ENCODE results near the gene MTG2. TPM values are rescaled to one million over a fixed set of nuclear protein-coding genes. Genes with fewer than 3 reads are reported as not detected.
A peak's percentile ranks its signal among the peaks of the same experiment; 100 is the strongest.

The MTG2 gene
- total RNA-seq, 1 donor from 2014 or later, result 29.3 TPM

DNA sequence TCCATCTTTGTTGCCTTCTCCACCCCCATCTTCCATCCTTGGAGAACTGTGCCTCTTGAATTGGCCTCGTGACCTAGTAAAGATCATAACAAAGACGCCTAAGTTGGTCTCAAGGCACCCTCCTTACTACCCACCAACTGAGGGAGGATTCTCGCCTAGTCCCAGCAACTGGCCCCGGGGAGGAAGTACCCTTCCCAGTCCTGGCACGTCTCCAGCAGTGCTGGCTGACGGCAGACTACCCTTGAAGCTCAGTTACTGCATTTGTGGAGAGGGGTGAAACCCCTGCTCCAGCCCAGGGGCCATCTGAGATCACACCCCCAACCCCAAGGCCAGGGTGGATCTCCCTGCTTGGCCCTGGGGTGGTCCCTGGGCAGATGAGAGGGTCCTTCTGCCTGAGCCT lies 53.4 kb downstream of the MTG2 start:
- no peak overlapping the region for H3K4me3 Mint-ChIP-seq (ENCODE audit: unreplicated experiment)
- DNase-seq (ENCODE audit: extremely low spot score, unreplicated experiment), result no peak
- peaks cover 20% of the 10 kb centered on the region for H3K4me1 Mint-ChIP-seq (ENCODE audit: unreplicated experiment)
- H3K27me3 Mint-ChIP-seq (ENCODE audit: unreplicated experiment), result no peaks in the 10 kb centered on the region
- H3K27ac Mint-ChIP-seq (ENCODE audit: unreplicated experiment), result no peak overlapping the region
- TF ChIP-seq CTCF (IDR thresholded peaks at IDR 0.05), result no peak
- no peaks in the 10 kb centered on the region for H3K36me3 Mint-ChIP-seq (ENCODE audit: unreplicated experiment)
- H3K9me3 Mint-ChIP-seq (ENCODE audit: unreplicated experiment), result no peaks in the 10 kb centered on the region

GRCh38 chr20:62236766-62237513 lies 54.1 kb downstream of the MTG2 start:
- Mint-ChIP-seq H3K9me3 (ENCODE audit: unreplicated experiment) (no peaks in the 10 kb centered on the region), H3K4me3 (ENCODE audit: unreplicated experiment) (no peak overlapping the region), H3K27me3 (ENCODE audit: unreplicated experiment) (no peaks in the 10 kb centered on the region), H3K4me1 (ENCODE audit: unreplicated experiment) (peaks cover 26% of the 10 kb centered on the region), H3K36me3 (ENCODE audit: unreplicated experiment) (peaks cover 5% of the 10 kb centered on the region), H3K27ac (ENCODE audit: unreplicated experiment) (no peak overlapping the region)
- no peak for TF ChIP-seq CTCF (IDR thresholded peaks at IDR 0.05)
- DNase-seq (ENCODE audit: extremely low spot score, unreplicated experiment), result no peak

DNA sequence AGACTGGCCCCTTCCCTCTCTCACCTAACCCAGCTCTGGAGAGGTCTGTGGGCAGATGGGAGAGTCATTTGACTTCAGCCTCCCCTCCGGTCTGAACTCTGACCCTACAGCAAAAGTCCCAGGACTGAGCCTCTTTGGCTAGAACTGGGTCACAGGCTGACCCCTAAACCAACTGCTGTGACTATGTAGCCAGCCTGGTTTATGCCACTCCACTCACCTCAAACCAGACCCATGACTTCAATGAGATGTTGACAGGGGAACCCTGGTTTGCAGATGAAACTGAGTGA lies 54.6 kb downstream of the MTG2 start:
- Mint-ChIP-seq H3K4me1 (ENCODE audit: unreplicated experiment) (peaks cover 31% of the 10 kb centered on the region), H3K27ac (ENCODE audit: unreplicated experiment) (peak overlapping the region; percentile 73), H3K4me3 (ENCODE audit: unreplicated experiment) (peak overlapping the region; percentile 87), H3K9me3 (ENCODE audit: unreplicated experiment) (no peaks in the 10 kb centered on the region), H3K36me3 (ENCODE audit: unreplicated experiment) (peaks cover 6% of the 10 kb centered on the region), H3K27me3 (ENCODE audit: unreplicated experiment) (no peaks in the 10 kb centered on the region)
- TF ChIP-seq CTCF (IDR thresholded peaks at IDR 0.05), result no peak
- DNase-seq (ENCODE audit: extremely low spot score, unreplicated experiment), result no peak

- Mint-ChIP-seq H3K4me1 (ENCODE audit: unreplicated experiment) (peaks cover 31% of the 10 kb centered on the region), H3K27me3 (ENCODE audit: unreplicated experiment) (no peaks in the 10 kb centered on the region), H3K9me3 (ENCODE audit: unreplicated experiment) (no peaks in the 10 kb centered on the region), H3K4me3 (ENCODE audit: unreplicated experiment) (peak within 1 kb of the TSS; percentile 87), H3K27ac (ENCODE audit: unreplicated experiment) (peak within 1 kb of the TSS; percentile 75), H3K36me3 (ENCODE audit: unreplicated experiment) (peaks cover 10% of the 10 kb centered on the region)
- no peak for TF ChIP-seq CTCF (IDR thresholded peaks at IDR 0.05)
- peak; percentile 100 for DNase-seq (ENCODE audit: extremely low spot score, unreplicated experiment)
Measured at GRCh38 chr20:62237801-62238568, 55.2 kb downstream of the MTG2 start, which contains the start of gene OSBPL2. OSBPL2 (plus strand) TSS chr20:62238521; CDS start chr20:62256185, 17,664 bp downstream.

GRCh38 chr20:62238569-62239277 lies 55.9 kb downstream of the MTG2 start:
- no peak for TF ChIP-seq CTCF (IDR thresholded peaks at IDR 0.05)
- Mint-ChIP-seq H3K36me3 (ENCODE audit: unreplicated experiment) (peaks cover 10% of the 10 kb centered on the region), H3K27me3 (ENCODE audit: unreplicated experiment) (no peaks in the 10 kb centered on the region), H3K4me1 (ENCODE audit: unreplicated experiment) (peaks cover 31% of the 10 kb centered on the region), H3K4me3 (ENCODE audit: unreplicated experiment) (peak overlapping the region; percentile 80), H3K27ac (ENCODE audit: unreplicated experiment) (peak overlapping the region; percentile 75), H3K9me3 (ENCODE audit: unreplicated experiment) (no peaks in the 10 kb centered on the region)
- DNase-seq (ENCODE audit: extremely low spot score, unreplicated experiment), result no peak

Data from osteocyte (in vitro differentiated cells).